Ovary (tissue), 3 donors: ENCODE measurements around the gene KIF26A.

Source experiments
- CTCF ChIP-seq, 3 donors: fragments of 450-650 bp in 2 of 3; fragments of 200-600 bp in 1 of 3; IDR thresholded peaks; one replicate each; pipeline versions ENCODE4 v1.5.1 to v1.8.0; 2016 to 2022; ENCODE audit warnings: antibody characterized with exemption in 3 of 3, mild to moderate bottlenecking in 1 of 3
- EP300 ChIP-seq: sonication (generic); formaldehyde crosslinking; IDR thresholded peaks from one replicate; pipeline ENCODE4 v1.6.1; 2017; ENCODE audit warnings: antibody characterized with exemption
- POLR2A ChIP-seq: fragments of 450-650 bp; IDR thresholded peaks from one replicate; pipeline ENCODE4 v1.6.1; 2017; ENCODE audit warnings: antibody characterized with exemption, mild to moderate bottlenecking, moderate library complexity
- donor health status: DM: no; HTN: no; CAD: no.

GRCh38 chr14:104218361-104219180 is 80.2 kb downstream of the KIF26A start:
- no peak for TF ChIP-seq CTCF (IDR thresholded peaks at IDR 0.05)
- TF ChIP-seq POLR2A: no peak
- no peak for TF ChIP-seq EP300
